ENCODE data around the gene OS9. TPM values are rescaled to one million over a fixed set of nuclear protein-coding genes. Genes with fewer than 3 reads are reported as not detected.
"Not testable (repeated sequence)": the region's sequence is repeated elsewhere in the genome, so short reads cannot be mapped to it uniquely, and the experiment has no call there.

Gene OS9
- 1,587 and 1,701 TPM in 2 replicates for total RNA-seq (2014; rRNA removed; shearing (Covaris generic))

DNA sequence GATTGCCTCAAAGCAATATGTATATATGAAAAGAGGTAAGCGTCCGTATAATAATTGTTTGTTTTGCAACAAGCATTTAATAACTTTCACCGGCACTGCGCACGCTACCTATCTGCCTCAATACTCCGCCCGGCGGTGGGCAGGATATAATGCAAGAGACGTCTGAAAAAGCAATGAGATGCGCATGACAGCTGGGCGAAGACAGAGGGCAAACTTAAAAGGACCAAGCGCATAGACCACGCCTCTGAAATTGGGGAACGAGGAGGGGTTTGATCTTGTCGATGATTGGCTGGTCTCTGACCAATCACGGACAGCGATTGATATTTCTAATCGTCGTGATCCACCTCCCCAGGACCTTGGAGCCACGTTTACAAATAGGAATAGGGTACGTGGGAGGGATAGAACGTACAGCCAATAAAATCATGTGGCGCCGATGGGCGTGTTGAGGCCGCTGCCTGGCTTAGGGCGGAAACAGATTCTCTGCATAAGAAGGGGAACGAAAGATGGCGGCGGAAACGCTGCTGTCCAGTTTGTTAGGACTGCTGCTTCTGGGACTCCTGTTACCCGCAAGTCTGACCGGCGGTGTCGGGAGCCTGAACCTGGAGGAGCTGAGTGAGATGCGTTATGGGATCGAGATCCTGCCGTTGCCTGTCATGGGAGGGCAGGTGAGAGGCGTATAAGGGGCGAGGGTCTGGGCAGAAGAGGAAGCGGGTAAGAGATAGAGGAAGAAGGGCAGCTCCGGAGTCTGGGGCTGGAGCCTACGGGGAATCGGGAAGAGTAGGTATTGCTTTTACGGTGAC lies at the start of gene OS9:
OS9 (plus strand) TSS at position 474 of the 800 bp plus-strand sequence; CDS start at position 504, 30 bp downstream.
- DNase-seq, result peak; percentile 100

GRCh38 chr12:57645990-57646658 lies 47.8 kb upstream of the OS9 start:
- peak; percentile 91 to 95 for DNase-seq

More for the DNA sequence above, at the start of gene OS9:
- H3K27ac ChIP-seq, result peak within 1 kb of the TSS; percentile 45
- H3K36me3 ChIP-seq, result peaks cover 25% of the 10 kb centered on the region
- H3K27me3 ChIP-seq, result no peaks in the 10 kb centered on the region
- no peaks in the 10 kb centered on the region; the same call in 1 of the 2 replicates for H3K9me3 ChIP-seq (replicated peaks)
- H3K4me1 ChIP-seq, result peaks cover 6% of the 10 kb centered on the region
- H3K4me3 ChIP-seq, result peak within 1 kb of the TSS; percentile 71

GRCh38 chr12:57646659-57647049 lies 47.3 kb upstream of the OS9 start:
- not testable (repeated sequence) for DNase-seq, H3K27me3 ChIP-seq, H3K4me3 ChIP-seq, H3K36me3 ChIP-seq, H3K27ac ChIP-seq, H3K4me1 ChIP-seq
- H3K9me3 ChIP-seq (replicated peaks), result peaks cover 41% of the 10 kb centered on the region

More at GRCh38 chr12:57645990-57646658, 47.8 kb upstream of the OS9 start:
- not testable (repeated sequence) for H3K27ac ChIP-seq, H3K4me1 ChIP-seq, H3K27me3 ChIP-seq, H3K36me3 ChIP-seq, H3K4me3 ChIP-seq
- peaks cover 41% of the 10 kb centered on the region for H3K9me3 ChIP-seq (replicated peaks)

DNA sequence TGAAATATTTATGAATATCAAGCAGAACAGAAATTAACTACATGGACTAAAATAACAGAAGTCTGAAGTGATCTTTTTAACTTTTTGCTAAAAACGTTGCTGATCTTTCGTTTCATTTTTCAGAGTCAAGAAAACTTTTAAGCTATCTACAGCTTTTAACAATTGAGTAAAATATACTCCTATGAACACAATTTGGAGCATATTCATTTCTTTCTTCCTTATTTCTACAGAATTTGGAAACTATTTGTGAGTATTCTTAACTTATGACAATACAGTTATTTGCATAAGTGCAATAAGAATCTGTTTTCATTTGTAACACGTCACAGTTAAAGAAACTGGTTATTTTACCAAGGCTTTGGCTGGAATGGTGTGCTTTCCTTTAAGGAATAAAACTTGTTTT lies 39.9 kb upstream of the OS9 start:
- no peaks in the 10 kb centered on the region for H3K27me3 ChIP-seq

GRCh38 chr12:57655541-57656240 lies 38.2 kb upstream of the OS9 start:
- no peaks in the 10 kb centered on the region for H3K27me3 ChIP-seq
- DNase-seq, result no peak
- H3K9me3 ChIP-seq (replicated peaks), result peaks cover 47% of the 10 kb centered on the region
- no peaks in the 10 kb centered on the region for H3K4me1 ChIP-seq
- no peak overlapping the region for H3K4me3 ChIP-seq
- no peaks in the 10 kb centered on the region for H3K36me3 ChIP-seq
- H3K27ac ChIP-seq, result no peak overlapping the region

More for the DNA sequence above, 39.9 kb upstream of the OS9 start:
- no peak overlapping the region for H3K4me3 ChIP-seq
- H3K36me3 ChIP-seq, result no peaks in the 10 kb centered on the region
- H3K9me3 ChIP-seq (replicated peaks), result peaks cover 34% of the 10 kb centered on the region
- H3K27ac ChIP-seq, result no peak overlapping the region
- no peak for DNase-seq
- no peaks in the 10 kb centered on the region for H3K4me1 ChIP-seq

GRCh38 chr12:57656408-57656807 lies 37.5 kb upstream of the OS9 start:
- H3K27ac ChIP-seq, H3K4me3 ChIP-seq, H3K4me1 ChIP-seq, H3K27me3 ChIP-seq, H3K36me3 ChIP-seq: not testable (repeated sequence)
- DNase-seq, result peak; percentile 61 to 72
- peaks cover 54% of the 10 kb centered on the region for H3K9me3 ChIP-seq (replicated peaks)

GRCh38 chr12:57657744-57658143 lies 36.2 kb upstream of the OS9 start:
- H3K4me1 ChIP-seq, result no peaks in the 10 kb centered on the region
- H3K27ac ChIP-seq, result no peak overlapping the region
- H3K4me3 ChIP-seq, result no peak overlapping the region
- no peaks in the 10 kb centered on the region for H3K36me3 ChIP-seq
- H3K27me3 ChIP-seq, result no peaks in the 10 kb centered on the region
- peaks cover 63% of the 10 kb centered on the region for H3K9me3 ChIP-seq (replicated peaks)
- peak in 1 of 2 experiments; percentile 13 for DNase-seq

GRCh38 chr12:57658890-57659289 lies 35.0 kb upstream of the OS9 start:
- no peak for DNase-seq
- Histone ChIP-seq H3K27ac (no peak overlapping the region), H3K9me3 (replicated peaks) (peaks cover 67% of the 10 kb centered on the region), H3K4me3 (no peak overlapping the region), H3K27me3 (no peaks in the 10 kb centered on the region), H3K36me3 (no peaks in the 10 kb centered on the region), H3K4me1 (no peaks in the 10 kb centered on the region)

GRCh38 chr12:57661376-57661775 lies 32.6 kb upstream of the OS9 start:
- no peak overlapping the region for H3K27ac ChIP-seq
- peak in 1 of 2 experiments; percentile 56 for DNase-seq
- H3K27me3 ChIP-seq, result no peaks in the 10 kb centered on the region
- peaks cover 62% of the 10 kb centered on the region for H3K9me3 ChIP-seq (replicated peaks)
- H3K36me3 ChIP-seq, result no peaks in the 10 kb centered on the region
- H3K4me1 ChIP-seq, result no peaks in the 10 kb centered on the region
- no peak overlapping the region for H3K4me3 ChIP-seq

GRCh38 chr12:57665066-57665820 lies 28.7 kb upstream of the OS9 start:
- H3K27ac ChIP-seq, DNase-seq, H3K36me3 ChIP-seq, H3K4me3 ChIP-seq, H3K4me1 ChIP-seq, H3K27me3 ChIP-seq: not testable (repeated sequence)
- H3K9me3 ChIP-seq (replicated peaks), result peaks cover 47% of the 10 kb centered on the region

DNA sequence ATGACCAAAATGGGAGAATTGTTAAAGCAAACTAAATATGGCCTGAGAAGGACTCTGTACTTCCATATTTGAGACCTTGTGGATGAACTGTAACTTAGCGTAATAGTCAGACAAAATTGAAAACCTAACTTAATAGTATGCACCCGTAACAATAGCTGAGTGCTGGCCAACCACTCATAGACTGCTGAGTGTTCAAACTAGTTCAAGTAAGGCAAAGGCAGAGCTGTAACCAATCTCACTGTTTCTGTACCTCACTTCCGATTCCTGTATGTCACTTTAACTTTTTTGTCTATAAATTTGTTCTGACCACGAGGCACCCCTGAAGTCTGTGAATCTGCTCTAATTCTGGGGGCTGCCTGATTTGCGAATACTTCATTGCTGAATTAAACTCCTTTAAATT lies 27.0 kb upstream of the OS9 start:
- Histone ChIP-seq H3K27ac (no peak overlapping the region), H3K9me3 (replicated peaks) (peaks cover 30% of the 10 kb centered on the region), H3K4me3 (no peak overlapping the region), H3K27me3 (peaks cover 7% of the 10 kb centered on the region; the same call in 1 of the 2 replicates), H3K4me1 (no peaks in the 10 kb centered on the region), H3K36me3 (no peaks in the 10 kb centered on the region)
- DNase-seq, result no peak

DNA sequence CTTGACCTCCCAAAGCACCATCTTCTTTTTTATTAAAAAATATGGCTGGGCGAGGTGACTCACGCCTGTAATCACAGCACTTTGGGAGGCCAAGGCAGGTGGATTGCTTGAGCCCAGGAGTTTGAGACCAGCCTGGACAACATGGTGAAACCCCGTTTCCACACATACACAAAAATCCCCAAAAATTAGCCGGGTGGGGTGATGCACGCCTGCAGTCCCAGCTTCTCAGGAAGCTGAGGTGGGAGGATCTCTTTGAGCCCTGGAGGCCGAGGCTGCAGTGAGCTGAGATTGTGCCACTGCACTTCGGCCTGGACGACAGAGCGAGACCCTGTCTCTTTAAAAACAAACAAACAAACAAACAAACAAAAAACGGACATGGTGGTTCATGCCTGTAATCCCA lies 24.2 kb upstream of the OS9 start:
- H3K27ac ChIP-seq; H3K27me3 ChIP-seq; H3K36me3 ChIP-seq; H3K4me3 ChIP-seq; DNase-seq; H3K4me1 ChIP-seq; H3K9me3 ChIP-seq (replicated peaks): not testable (repeated sequence)

- H3K36me3 ChIP-seq; H3K4me1 ChIP-seq; H3K9me3 ChIP-seq (replicated peaks); H3K27ac ChIP-seq; H3K4me3 ChIP-seq; DNase-seq; H3K27me3 ChIP-seq: not testable (repeated sequence)
These were observed 22.1 kb upstream of the OS9 start for GRCh38 chr12:57671811-57672210.

GRCh38 chr12:57672801-57673200 lies 21.1 kb upstream of the OS9 start:
- Histone ChIP-seq H3K27ac (no peak overlapping the region), H3K9me3 (replicated peaks) (no peaks in the 10 kb centered on the region), H3K4me3 (no peak overlapping the region), H3K4me1 (no peaks in the 10 kb centered on the region), H3K36me3 (no peaks in the 10 kb centered on the region), H3K27me3 (peaks cover 7% of the 10 kb centered on the region; the same call in 1 of the 2 replicates)
- DNase-seq, result no peak

All from SJCRH30 (cell line).